Neural cell (in vitro differentiated cells): Measurements from ENCODE around the gene ANHX. TPM values are rescaled to one million over a fixed set of nuclear protein-coding genes. Genes with fewer than 3 reads are reported as not detected.

Experiments
- H2AFZ ChIP-seq: fragments of 200-600, 300-800 bp; sonication (generic), shearing (Covaris generic); 2 replicates; pipeline ENCODE4 v1.6.0; 2014; ENCODE audit warnings: low read depth, mild to moderate bottlenecking, antibody characterized with exemption, low read length, moderate library complexity
- H3F3A ChIP-seq: fragments of 200-600 bp; shearing (Covaris generic); 2 replicates; pipeline ENCODE4 v1.6.1; 2016; ENCODE audit warnings: mild to moderate bottlenecking, moderate library complexity, mixed read lengths, antibody characterized with exemption, low read length; ENCODE audit not compliant: insufficient read depth, poor library complexity, severe bottlenecking
- H3K27ac ChIP-seq: fragments of 200-600, 300-800 bp; sonication (generic), shearing (Covaris generic); 2 replicates; pipeline ENCODE4 v1.5.1; 2014; ENCODE audit warnings: mild to moderate bottlenecking, low read length, moderate library complexity
- H3K27me3 ChIP-seq: fragments of 300-800, 200-600 bp; sonication (generic), shearing (Covaris generic); 2 replicates; pipeline ENCODE4 v1.6.0; 2014; ENCODE audit warnings: mild to moderate bottlenecking, low read depth, low read length, moderate library complexity; ENCODE audit not compliant: insufficient read depth
- H3K36me3 ChIP-seq: fragments of 300-800, 200-600 bp; sonication (generic), shearing (Covaris generic); 2 replicates; pipeline ENCODE4 v1.5.1; 2014; ENCODE audit warnings: mild to moderate bottlenecking, antibody characterized with exemption, low read length, moderate library complexity; ENCODE audit not compliant: insufficient read depth
- H3K4me2 ChIP-seq: fragments of 300-800, 200-600 bp; sonication (generic), shearing (Covaris generic); 2 replicates; pipeline ENCODE4 v1.6.0; 2014; ENCODE audit warnings: mild to moderate bottlenecking, low read length
- H3K4me3 ChIP-seq: fragments of 300-800, 200-600 bp; sonication (generic), shearing (Covaris generic); 2 replicates; pipeline ENCODE4 v1.5.1; 2014; ENCODE audit warnings: mild to moderate bottlenecking, low read length, moderate library complexity
- H3K79me2 ChIP-seq: fragments of 200-600 bp; shearing (Covaris generic); replicated peaks from 2 replicates; pipeline ENCODE4 v1.6.0; 2014; ENCODE audit warnings: mild to moderate bottlenecking, low read length, moderate library complexity; ENCODE audit not compliant: insufficient read depth
- H3K9ac ChIP-seq: fragments of 300-800, 200-600 bp; sonication (generic), shearing (Covaris generic); 2 replicates; pipeline ENCODE4 v1.6.1; 2016; ENCODE audit warnings: mild to moderate bottlenecking, low read length, mixed read lengths
- H3K9me2 ChIP-seq: fragments of 200-600 bp; shearing (Covaris generic); 2 replicates; pipeline ENCODE4 v1.6.1; 2016; ENCODE audit warnings: mild to moderate bottlenecking, low read length, mixed read lengths; ENCODE audit not compliant: insufficient read depth
- H3K9me3 ChIP-seq: fragments of 200-600, 300-800 bp; sonication (generic), shearing (Covaris generic); 2 replicates; pipeline ENCODE4 v1.6.1; 2016; ENCODE audit warnings: mild to moderate bottlenecking, mixed run types, low read length, moderate library complexity, mixed read lengths
- H4K20me1 ChIP-seq: fragments of 200-600 bp; shearing (Covaris generic); 2 replicates; pipeline ENCODE4 v1.6.1; 2016; ENCODE audit warnings: mild to moderate bottlenecking, mixed run types; ENCODE audit not compliant: insufficient read depth
- EP300 ChIP-seq: fragments of 450-650 bp; conservative IDR thresholded peaks from 2 replicates; pipeline ENCODE4 v1.6.1; 2014; ENCODE audit warnings: antibody characterized with exemption, mild to moderate bottlenecking, moderate library complexity; ENCODE audit not compliant: poor library complexity, severe bottlenecking
- EZH2 ChIP-seq: fragments of 200-600, 300-800 bp; shearing (Covaris generic), sonication (generic); IDR thresholded peaks from 2 replicates; pipeline ENCODE4 v1.6.1; 2014; ENCODE audit warnings: antibody characterized with exemption, low read length, borderline replicate concordance, mild to moderate bottlenecking; ENCODE audit not compliant: insufficient read depth, poor library complexity, severe bottlenecking
- MXI1 ChIP-seq: fragments of 450-650 bp; conservative IDR thresholded peaks from 2 replicates; pipeline ENCODE4 v1.6.1; 2014; ENCODE audit warnings: antibody characterized with exemption, mild to moderate bottlenecking; ENCODE audit not compliant: poor library complexity, severe bottlenecking
- POLR2AphosphoS5 ChIP-seq: IDR thresholded peaks from 2 replicates; pipeline ENCODE4 v1.6.1; 2012
- RAD21 ChIP-seq: fragments of 450-650 bp; conservative IDR thresholded peaks from 2 replicates; pipeline ENCODE4 v1.6.1; 2014; ENCODE audit warnings: antibody characterized with exemption, mild to moderate bottlenecking, moderate library complexity
- SMC3 ChIP-seq: fragments of 450-650 bp; conservative IDR thresholded peaks from 2 replicates; pipeline ENCODE4 v1.6.1; 2014; ENCODE audit warnings: antibody characterized with exemption, mild to moderate bottlenecking, moderate library complexity; ENCODE audit not compliant: poor library complexity
- TAF1 ChIP-seq: IDR thresholded peaks from 2 replicates; pipeline ENCODE4 v1.6.1; 2012; ENCODE audit warnings: low read depth
- polyA plus RNA-seq: library from polyadenylated mRNA; depleted of rRNA; stranded (reverse); fragments of >200 nt; gene quantifications from 2 replicates; pipeline ENCODE4 v1.2.3, GENCODE V29; 2014
- TF ChIP-seq, protein P1 (sequence below): IDR thresholded peaks from 2 replicates; pipeline ENCODE4 v1.6.1; 2012; ENCODE audit warnings: borderline replicate concordance
- TF ChIP-seq, protein P2 (sequence below): fragments of 450-650 bp; IDR thresholded peaks from 2 replicates; pipeline ENCODE4 v1.5.1; 2014; ENCODE audit warnings: antibody characterized with exemption, mild to moderate bottlenecking, moderate library complexity; ENCODE audit not compliant: poor library complexity, severe bottlenecking

Gene ANHX
- polyA plus RNA-seq, 1 donor from 2014 or later: not detected

GRCh38 chr12:133201888-133202287 lies 33.8 kb downstream of the ANHX start:
- Histone ChIP-seq H4K20me1 (no peaks in the 10 kb centered on the region), H3K4me3 (no peak overlapping the region), H3K4me2 (no peak overlapping the region), H3K79me2 (no peaks in the 10 kb centered on the region), H3K9ac (no peak overlapping the region), H3K36me3 (peaks cover 64% of the 10 kb centered on the region), H3F3A (peaks cover 7% of the 10 kb centered on the region), H3K27ac (no peak overlapping the region), H3K9me3 (peaks cover 58% of the 10 kb centered on the region), H2AFZ (no peak overlapping the region), H3K27me3 (no peaks in the 10 kb centered on the region), H3K9me2 (no peaks in the 10 kb centered on the region)
- TF ChIP-seq MXI1 (no peak), TAF1 (no peak)

DNA sequence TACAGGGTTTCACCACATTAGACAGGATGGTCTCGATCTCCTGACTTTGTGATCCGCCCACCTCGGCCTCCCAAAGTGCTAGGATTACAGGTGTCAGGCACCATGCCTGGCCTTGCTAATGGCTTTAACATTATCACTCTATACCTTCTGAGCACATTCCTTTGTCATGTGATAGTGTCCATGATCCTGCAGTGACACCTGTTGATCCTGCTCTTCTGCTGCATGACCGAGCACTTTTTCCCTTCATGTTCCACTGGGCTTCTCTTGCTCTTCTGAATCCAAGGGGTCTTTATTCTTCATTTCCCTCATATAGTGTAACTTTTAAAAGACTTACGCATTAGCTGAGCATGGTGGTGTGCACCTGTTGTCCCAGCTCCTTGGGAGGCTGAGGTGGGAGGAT lies 42.8 kb downstream of the ANHX start:
- TF ChIP-seq TAF1 (no peak), MXI1 (no peak), EP300 (no peak), POLR2AphosphoS5 (no peak), RAD21 (no peak), SMC3 (no peak), EZH2 (no peak)
- TF ChIP-seq, protein P1, sequence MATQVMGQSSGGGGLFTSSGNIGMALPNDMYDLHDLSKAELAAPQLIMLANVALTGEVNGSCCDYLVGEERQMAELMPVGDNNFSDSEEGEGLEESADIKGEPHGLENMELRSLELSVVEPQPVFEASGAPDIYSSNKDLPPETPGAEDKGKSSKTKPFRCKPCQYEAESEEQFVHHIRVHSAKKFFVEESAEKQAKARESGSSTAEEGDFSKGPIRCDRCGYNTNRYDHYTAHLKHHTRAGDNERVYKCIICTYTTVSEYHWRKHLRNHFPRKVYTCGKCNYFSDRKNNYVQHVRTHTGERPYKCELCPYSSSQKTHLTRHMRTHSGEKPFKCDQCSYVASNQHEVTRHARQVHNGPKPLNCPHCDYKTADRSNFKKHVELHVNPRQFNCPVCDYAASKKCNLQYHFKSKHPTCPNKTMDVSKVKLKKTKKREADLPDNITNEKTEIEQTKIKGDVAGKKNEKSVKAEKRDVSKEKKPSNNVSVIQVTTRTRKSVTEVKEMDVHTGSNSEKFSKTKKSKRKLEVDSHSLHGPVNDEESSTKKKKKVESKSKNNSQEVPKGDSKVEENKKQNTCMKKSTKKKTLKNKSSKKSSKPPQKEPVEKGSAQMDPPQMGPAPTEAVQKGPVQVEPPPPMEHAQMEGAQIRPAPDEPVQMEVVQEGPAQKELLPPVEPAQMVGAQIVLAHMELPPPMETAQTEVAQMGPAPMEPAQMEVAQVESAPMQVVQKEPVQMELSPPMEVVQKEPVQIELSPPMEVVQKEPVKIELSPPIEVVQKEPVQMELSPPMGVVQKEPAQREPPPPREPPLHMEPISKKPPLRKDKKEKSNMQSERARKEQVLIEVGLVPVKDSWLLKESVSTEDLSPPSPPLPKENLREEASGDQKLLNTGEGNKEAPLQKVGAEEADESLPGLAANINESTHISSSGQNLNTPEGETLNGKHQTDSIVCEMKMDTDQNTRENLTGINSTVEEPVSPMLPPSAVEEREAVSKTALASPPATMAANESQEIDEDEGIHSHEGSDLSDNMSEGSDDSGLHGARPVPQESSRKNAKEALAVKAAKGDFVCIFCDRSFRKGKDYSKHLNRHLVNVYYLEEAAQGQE: no peak
- TF ChIP-seq, protein P2, sequence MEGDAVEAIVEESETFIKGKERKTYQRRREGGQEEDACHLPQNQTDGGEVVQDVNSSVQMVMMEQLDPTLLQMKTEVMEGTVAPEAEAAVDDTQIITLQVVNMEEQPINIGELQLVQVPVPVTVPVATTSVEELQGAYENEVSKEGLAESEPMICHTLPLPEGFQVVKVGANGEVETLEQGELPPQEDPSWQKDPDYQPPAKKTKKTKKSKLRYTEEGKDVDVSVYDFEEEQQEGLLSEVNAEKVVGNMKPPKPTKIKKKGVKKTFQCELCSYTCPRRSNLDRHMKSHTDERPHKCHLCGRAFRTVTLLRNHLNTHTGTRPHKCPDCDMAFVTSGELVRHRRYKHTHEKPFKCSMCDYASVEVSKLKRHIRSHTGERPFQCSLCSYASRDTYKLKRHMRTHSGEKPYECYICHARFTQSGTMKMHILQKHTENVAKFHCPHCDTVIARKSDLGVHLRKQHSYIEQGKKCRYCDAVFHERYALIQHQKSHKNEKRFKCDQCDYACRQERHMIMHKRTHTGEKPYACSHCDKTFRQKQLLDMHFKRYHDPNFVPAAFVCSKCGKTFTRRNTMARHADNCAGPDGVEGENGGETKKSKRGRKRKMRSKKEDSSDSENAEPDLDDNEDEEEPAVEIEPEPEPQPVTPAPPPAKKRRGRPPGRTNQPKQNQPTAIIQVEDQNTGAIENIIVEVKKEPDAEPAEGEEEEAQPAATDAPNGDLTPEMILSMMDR: no peak
- no peak overlapping the region for H2AFZ ChIP-seq

DNA sequence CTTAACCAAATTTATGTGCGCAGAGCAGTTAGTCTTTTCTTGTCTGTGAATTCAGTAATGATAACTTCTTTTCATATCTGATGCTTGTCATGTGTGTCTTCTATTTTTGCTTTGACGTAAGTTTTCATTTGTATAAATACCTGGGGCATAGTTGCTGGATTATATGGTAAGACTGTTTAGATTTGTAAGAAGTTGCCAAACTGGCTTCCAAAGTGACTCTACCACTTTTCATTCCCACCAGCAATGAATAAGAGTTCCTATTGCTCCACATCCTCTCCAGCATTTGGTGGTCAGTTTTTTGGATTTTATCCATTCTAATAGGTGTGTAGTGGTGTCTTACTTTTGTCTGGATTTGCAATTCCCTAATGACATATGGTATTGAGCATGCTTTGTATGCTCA lies 45.5 kb downstream of the ANHX start:
- no peaks in the 10 kb centered on the region for H3F3A ChIP-seq
- H3K79me2 ChIP-seq: peaks cover 6% of the 10 kb centered on the region
- no peak overlapping the region for H3K4me2 ChIP-seq
- TF ChIP-seq POLR2AphosphoS5 (no peak), RAD21 (no peak), MXI1 (no peak), EZH2 (no peak), TAF1 (no peak), SMC3 (no peak), EP300 (no peak)
- TF ChIP-seq, protein P2: no peak
- TF ChIP-seq, protein P1: no peak
- H3K9ac ChIP-seq: no peak overlapping the region
- no peaks in the 10 kb centered on the region for H3K27me3 ChIP-seq
- H3K36me3 ChIP-seq: peaks cover 84% of the 10 kb centered on the region
- H3K27ac ChIP-seq: no peak overlapping the region
- no peak overlapping the region for H2AFZ ChIP-seq
- H3K4me3 ChIP-seq: no peak overlapping the region
- H4K20me1 ChIP-seq: no peaks in the 10 kb centered on the region
- peaks cover 46% of the 10 kb centered on the region for H3K9me3 ChIP-seq
- no peaks in the 10 kb centered on the region for H3K9me2 ChIP-seq

More for the DNA sequence above, 42.8 kb downstream of the ANHX start:
- no peaks in the 10 kb centered on the region for H3K9me2 ChIP-seq
- no peaks in the 10 kb centered on the region for H3F3A ChIP-seq
- H3K9ac ChIP-seq: no peak overlapping the region
- H3K4me2 ChIP-seq: no peak overlapping the region
- H3K27me3 ChIP-seq: no peaks in the 10 kb centered on the region
- peaks cover 50% of the 10 kb centered on the region for H3K9me3 ChIP-seq
- H3K27ac ChIP-seq: no peak overlapping the region
- no peaks in the 10 kb centered on the region for H3K79me2 ChIP-seq
- H3K4me3 ChIP-seq: no peak overlapping the region
- H4K20me1 ChIP-seq: no peaks in the 10 kb centered on the region
- peaks cover 75% of the 10 kb centered on the region for H3K36me3 ChIP-seq
